Natural killer cell (primary cell): ENCODE data around the gene KLHL25. TPM values are rescaled to one million over a fixed set of nuclear protein-coding genes. Genes with fewer than 3 reads are reported as not detected.

Experiments
- ATAC-seq, 3 donors: fragments of 150-1000 bp in 2 of 3; fragments of 200-7000 bp in 1 of 3; cut with Tn5 transposase; 1 replicate in 1 of 3; 2 replicates in 2 of 3; pipeline ENCODE4 v1.10.0; 2021; ENCODE audit warnings: mild to moderate bottlenecking in 2 of 3, moderate library complexity in 2 of 3
- DNase-seq, 2 donors: peaks; one replicate each; pipeline versions ENCODE4 v3.0.0 to v3.0.0-alpha.2; 2013 to 2021; ENCODE audit warnings: mixed read lengths in 1 of 2
- H3K27ac ChIP-seq: one replicate; pipeline ENCODE4 v1.5.1; 2013; ENCODE audit warnings: mild to moderate bottlenecking, low read length
- H3K27me3 ChIP-seq: one replicate; pipeline ENCODE4 v1.6.1; 2013; ENCODE audit warnings: low read length; ENCODE audit not compliant: control insufficient read depth, insufficient read depth
- H3K36me3 ChIP-seq: one replicate; pipeline ENCODE4 v1.6.1; 2013; ENCODE audit warnings: low read length; ENCODE audit not compliant: control insufficient read depth, insufficient read depth
- H3K4me1 ChIP-seq: one replicate; pipeline ENCODE4 v1.6.1; 2013; ENCODE audit warnings: low read length; ENCODE audit not compliant: control insufficient read depth, insufficient read depth
- H3K4me3 ChIP-seq: one replicate; pipeline ENCODE4 v1.5.1; 2013; ENCODE audit warnings: low read length
- H3K9me3 ChIP-seq: one replicate; pipeline ENCODE4 v1.6.1; 2013; ENCODE audit warnings: low read length; ENCODE audit not compliant: control insufficient read depth, insufficient read depth
- H3K27ac Mint-ChIP-seq, 2 donors: one replicate each; pipeline ENCODE4 v1.8.0; 2022; ENCODE audit warnings: mild to moderate bottlenecking in 2 of 2, mixed read lengths in 2 of 2, moderate library complexity in 1 of 2
- H3K27me3 Mint-ChIP-seq, 2 donors: one replicate each; pipeline ENCODE4 v1.8.0; 2022; ENCODE audit warnings: low read depth in 2 of 2, mixed read lengths in 2 of 2
- H3K36me3 Mint-ChIP-seq: one replicate; pipeline ENCODE4 v1.8.0; 2022; ENCODE audit warnings: mixed read lengths
- H3K4me1 Mint-ChIP-seq, 2 donors: one replicate each; pipeline ENCODE4 v1.8.0; 2022; ENCODE audit warnings: mixed read lengths in 2 of 2
- H3K4me3 Mint-ChIP-seq: one replicate; pipeline ENCODE4 v1.8.0; 2022; ENCODE audit warnings: mild to moderate bottlenecking, moderate library complexity, mixed read lengths
- H3K9me3 Mint-ChIP-seq, 2 donors: one replicate each; pipeline ENCODE4 v1.8.0; 2022; ENCODE audit warnings: mixed read lengths in 2 of 2
- WGBS: methylation state at CpG from one replicate; pipeline ENCODE4 v1.1.7; 2013; ENCODE audit warnings: missing lambda C conversion rate; ENCODE audit not compliant: insufficient coverage; 5-methylcytosine and 5-hydroxymethylcytosine counted together
- intact Hi-C: fragments of 100-400 bp; cut with micrococcal nuclease; formaldehyde crosslinking; loops from one replicate; pipeline ENCODE4 v1.14.2; 2022
- total RNA-seq, 4 donors: library from RNA; stranded (reverse); fragments of 120-200 nt in 1 of 4; gene quantifications; one replicate each; pipeline versions ENCODE4 v1.2.3 to v1.2.4, GENCODE V29; 2013 to 2022
- TF ChIP-seq, protein P1 (sequence below): fragments of 200-600 bp; IDR thresholded peaks from one replicate; pipeline ENCODE4 v1.8.0; 2022; ENCODE audit warnings: antibody characterized with exemption

The KLHL25 gene
- total RNA-seq, 3 donors from 2014 or later (not counting 1 experiment from before 2014, with no cell fraction given) = 6.5 to 16.2 (median 10.4) TPM

GRCh38 chr15:85755471-85755870, 39.3 kb downstream of the KLHL25 start:
- TF ChIP-seq, protein P1, sequence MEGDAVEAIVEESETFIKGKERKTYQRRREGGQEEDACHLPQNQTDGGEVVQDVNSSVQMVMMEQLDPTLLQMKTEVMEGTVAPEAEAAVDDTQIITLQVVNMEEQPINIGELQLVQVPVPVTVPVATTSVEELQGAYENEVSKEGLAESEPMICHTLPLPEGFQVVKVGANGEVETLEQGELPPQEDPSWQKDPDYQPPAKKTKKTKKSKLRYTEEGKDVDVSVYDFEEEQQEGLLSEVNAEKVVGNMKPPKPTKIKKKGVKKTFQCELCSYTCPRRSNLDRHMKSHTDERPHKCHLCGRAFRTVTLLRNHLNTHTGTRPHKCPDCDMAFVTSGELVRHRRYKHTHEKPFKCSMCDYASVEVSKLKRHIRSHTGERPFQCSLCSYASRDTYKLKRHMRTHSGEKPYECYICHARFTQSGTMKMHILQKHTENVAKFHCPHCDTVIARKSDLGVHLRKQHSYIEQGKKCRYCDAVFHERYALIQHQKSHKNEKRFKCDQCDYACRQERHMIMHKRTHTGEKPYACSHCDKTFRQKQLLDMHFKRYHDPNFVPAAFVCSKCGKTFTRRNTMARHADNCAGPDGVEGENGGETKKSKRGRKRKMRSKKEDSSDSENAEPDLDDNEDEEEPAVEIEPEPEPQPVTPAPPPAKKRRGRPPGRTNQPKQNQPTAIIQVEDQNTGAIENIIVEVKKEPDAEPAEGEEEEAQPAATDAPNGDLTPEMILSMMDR = no peak
- WGBS = 97% methylated on average over 11 of the region's 11 CpGs
- ATAC-seq (no peak), DNase-seq (no peak)
- no peaks in the 10 kb centered on the region for H3K27me3 Mint-ChIP-seq
- Histone ChIP-seq H3K27me3 (no peaks in the 10 kb centered on the region), H3K4me1 (peaks cover 12% of the 10 kb centered on the region), H3K4me3 (no peak overlapping the region), H3K9me3 (no peaks in the 10 kb centered on the region), H3K27ac (no peak overlapping the region), H3K36me3 (peaks cover 3% of the 10 kb centered on the region)
- H3K4me3 Mint-ChIP-seq = no peak overlapping the region
- peaks cover 13 to 27% of the 10 kb centered on the region in 2 donors for H3K4me1 Mint-ChIP-seq
- no peaks in the 10 kb centered on the region for H3K36me3 Mint-ChIP-seq
- intact Hi-C loops = no loop called here
- H3K27ac Mint-ChIP-seq = no peak overlapping the region
- H3K9me3 Mint-ChIP-seq = no peaks in the 10 kb centered on the region

- peaks cover 3% of the 10 kb centered on the region for H3K36me3 ChIP-seq
- no peaks in the 10 kb centered on the region for H3K36me3 Mint-ChIP-seq
- TF ChIP-seq, protein P1 = no peak
- H3K27me3 Mint-ChIP-seq = no peaks in the 10 kb centered on the region
- 92% methylated on average over 6 of the region's 7 CpGs for WGBS
- intact Hi-C loops = no loop called here
- H3K27ac Mint-ChIP-seq = no peak overlapping the region
- peaks cover 12% of the 10 kb centered on the region for H3K4me1 ChIP-seq
- H3K4me3 ChIP-seq = no peak overlapping the region
- H3K9me3 ChIP-seq = no peaks in the 10 kb centered on the region
- no peaks in the 10 kb centered on the region for H3K9me3 Mint-ChIP-seq
- DNase-seq (no peak), ATAC-seq (no peak)
- no peak overlapping the region for H3K27ac ChIP-seq
- H3K4me1 Mint-ChIP-seq = peaks cover 16 to 29% of the 10 kb centered on the region in 2 donors
- no peaks in the 10 kb centered on the region for H3K27me3 ChIP-seq
- H3K4me3 Mint-ChIP-seq = no peak overlapping the region
Measured at GRCh38 chr15:85754989-85755388, 39.7 kb downstream of the KLHL25 start.

DNA sequence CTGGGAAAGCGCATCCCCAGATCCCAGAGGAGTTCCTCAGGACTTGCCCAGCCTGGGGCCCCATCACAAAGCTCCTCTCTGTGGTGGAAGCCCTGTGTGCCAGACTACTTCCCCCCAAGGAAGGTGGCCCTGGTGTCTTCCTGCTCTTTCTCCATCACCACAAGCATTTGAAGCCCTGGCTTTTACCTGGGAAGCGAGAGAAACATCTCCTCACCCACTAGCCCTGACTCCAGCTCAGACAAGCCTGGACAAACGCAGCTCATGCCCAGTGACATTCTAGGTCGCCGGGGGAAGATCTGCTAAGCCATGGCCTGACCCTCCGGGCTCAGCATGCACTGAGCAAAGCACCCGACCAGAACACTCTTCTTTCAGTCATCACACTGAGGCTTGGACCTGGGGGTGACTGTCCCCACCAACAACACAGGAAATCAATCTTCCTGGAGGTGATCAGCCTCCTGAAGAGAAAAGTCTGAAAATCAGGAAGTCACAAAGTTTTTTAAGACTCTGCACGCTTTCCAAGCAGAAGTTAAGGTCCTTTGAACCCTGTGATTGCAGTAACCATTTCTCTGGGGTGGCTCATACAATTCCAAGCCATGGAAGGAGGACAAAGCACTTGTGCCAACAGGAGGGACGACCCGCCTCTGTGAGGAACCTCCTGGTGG, 40.8 kb downstream of the KLHL25 start:
- Histone ChIP-seq H3K4me3 (no peak overlapping the region), H3K4me1 (peaks cover 12% of the 10 kb centered on the region), H3K27me3 (no peaks in the 10 kb centered on the region), H3K27ac (no peak overlapping the region), H3K9me3 (no peaks in the 10 kb centered on the region), H3K36me3 (peaks cover 3% of the 10 kb centered on the region)
- H3K9me3 Mint-ChIP-seq = no peaks in the 10 kb centered on the region
- H3K4me3 Mint-ChIP-seq = no peak overlapping the region
- peaks cover 20 to 35% of the 10 kb centered on the region in 2 donors for H3K4me1 Mint-ChIP-seq
- intact Hi-C loops = no loop called here
- no peak for DNase-seq
- TF ChIP-seq, protein P1 = no peak
- H3K36me3 Mint-ChIP-seq = no peaks in the 10 kb centered on the region
- WGBS = 88% methylated on average over 10 of the region's 10 CpGs
- no peak for ATAC-seq
- no peak overlapping the region for H3K27ac Mint-ChIP-seq
- no peaks in the 10 kb centered on the region for H3K27me3 Mint-ChIP-seq

GRCh38 chr15:85753261-85753660, 41.5 kb downstream of the KLHL25 start:
- TF ChIP-seq, protein P1 = no peak
- Histone ChIP-seq H3K4me1 (peaks cover 12% of the 10 kb centered on the region), H3K27me3 (no peaks in the 10 kb centered on the region), H3K4me3 (no peak overlapping the region), H3K9me3 (no peaks in the 10 kb centered on the region), H3K27ac (no peak overlapping the region), H3K36me3 (peaks cover 10% of the 10 kb centered on the region)
- ATAC-seq (no peak), DNase-seq (no peak)
- Mint-ChIP-seq H3K36me3 (no peaks in the 10 kb centered on the region), H3K9me3 (no peaks in the 10 kb centered on the region), H3K4me3 (no peak overlapping the region), H3K4me1 (peaks cover 20 to 38% of the 10 kb centered on the region in 2 donors), H3K27me3 (no peaks in the 10 kb centered on the region), H3K27ac (no peak overlapping the region)
- intact Hi-C loops = no loop called here
- 100% methylated on average over 1 of the region's 1 CpG for WGBS
